Breast epithelium (tissue), 4 donors: ENCODE measurements around the gene SERBP1. TPM values are rescaled to one million over a fixed set of nuclear protein-coding genes. Genes with fewer than 3 reads are reported as not detected.
"Not testable (repeated sequence)": the region's sequence is repeated elsewhere in the genome, so short reads cannot be mapped to it uniquely, and the experiment has no call there.

Experiments used
- DNase-seq, 2 donors: peaks; one replicate each; pipeline ENCODE4 v3.0.0-alpha.2; 2019; ENCODE audit warnings: low spot score in 2 of 2
- H3K27ac ChIP-seq, 2 donors: fragments of 200-600 bp; sonication (generic) in 1 of 2; one replicate each; pipeline ENCODE4 v1.5.1; 2016 to 2019; ENCODE audit warnings: mild to moderate bottlenecking in 1 of 2
- H3K27me3 ChIP-seq, 2 donors: fragments of 200-600 bp; sonication (generic) in 1 of 2; one replicate each; pipeline versions ENCODE4 v1.5.1 to v1.6.0; 2017 to 2019; ENCODE audit warnings: control low read depth in 1 of 2, mild to moderate bottlenecking in 1 of 2
- H3K36me3 ChIP-seq: fragments of 200-600 bp; one replicate; pipeline ENCODE4 v1.5.1; 2019
- H3K4me1 ChIP-seq, 2 donors: fragments of 200-600 bp; sonication (generic); one replicate each; pipeline ENCODE4 v1.5.1; 2016 to 2019; ENCODE audit warnings: control low read depth in 1 of 2
- H3K4me3 ChIP-seq, 3 donors: fragments of 200-600 bp; sonication (generic); 1 replicate in 2 of 3; 2 replicates in 1 of 3; pipeline ENCODE4 v1.5.1; 2016 to 2019; ENCODE audit warnings: mild to moderate bottlenecking in 3 of 3, moderate library complexity in 2 of 3
- H3K9me3 ChIP-seq, 2 donors: fragments of 200-600 bp; sonication (generic) in 1 of 2; one replicate each; pipeline ENCODE4 v1.5.1; 2016 to 2019; ENCODE audit warnings: control low read depth in 1 of 2
- POLR2A ChIP-seq: fragments of 450-650 bp; IDR thresholded peaks from one replicate; pipeline ENCODE4 v1.6.1; 2016; ENCODE audit warnings: antibody characterized with exemption, mild to moderate bottlenecking, moderate library complexity
- POLR2AphosphoS5 ChIP-seq, 3 donors: sonication (generic); formaldehyde crosslinking; IDR thresholded peaks; one replicate each; pipeline ENCODE4 v1.6.1; 2017; ENCODE audit warnings: antibody characterized with exemption in 3 of 3
- intact Hi-C: fragments of 100-400 bp; cut with DNase I; formaldehyde crosslinking; loops from one replicate; pipeline ENCODE4 v1.15.1; 2023; ENCODE audit warnings: low total_unique reads
- total RNA-seq, 3 donors: library from RNA; depleted of rRNA; stranded (reverse); fragments of >200 nt; gene quantifications; one replicate each; pipeline ENCODE4 v1.1.0, GENCODE V29; 2016
- TF ChIP-seq, protein P1 (sequence below), 3 donors: fragments of 450-650 bp; IDR thresholded peaks; one replicate each; pipeline ENCODE4 v1.5.1; 2016 to 2017; ENCODE audit warnings: antibody characterized with exemption in 3 of 3, mild to moderate bottlenecking in 3 of 3, moderate library complexity in 3 of 3

SERBP1 gene
- total RNA-seq, 3 donors from 2014 or later = 181 to 266 (median 218) TPM

GRCh38 chr1:67405473-67406245 lies 24.5 kb downstream of the SERBP1 start:
- Histone ChIP-seq H3K36me3 (no peaks in the 10 kb centered on the region), H3K4me1 (no peaks in the 10 kb centered on the region), H3K4me3 (no peak overlapping the region), H3K9me3 (no peaks in the 10 kb centered on the region), H3K27me3 (no peaks in the 10 kb centered on the region), H3K27ac (no peak overlapping the region)
- intact Hi-C loops = no loop called here
- TF ChIP-seq, protein P1, sequence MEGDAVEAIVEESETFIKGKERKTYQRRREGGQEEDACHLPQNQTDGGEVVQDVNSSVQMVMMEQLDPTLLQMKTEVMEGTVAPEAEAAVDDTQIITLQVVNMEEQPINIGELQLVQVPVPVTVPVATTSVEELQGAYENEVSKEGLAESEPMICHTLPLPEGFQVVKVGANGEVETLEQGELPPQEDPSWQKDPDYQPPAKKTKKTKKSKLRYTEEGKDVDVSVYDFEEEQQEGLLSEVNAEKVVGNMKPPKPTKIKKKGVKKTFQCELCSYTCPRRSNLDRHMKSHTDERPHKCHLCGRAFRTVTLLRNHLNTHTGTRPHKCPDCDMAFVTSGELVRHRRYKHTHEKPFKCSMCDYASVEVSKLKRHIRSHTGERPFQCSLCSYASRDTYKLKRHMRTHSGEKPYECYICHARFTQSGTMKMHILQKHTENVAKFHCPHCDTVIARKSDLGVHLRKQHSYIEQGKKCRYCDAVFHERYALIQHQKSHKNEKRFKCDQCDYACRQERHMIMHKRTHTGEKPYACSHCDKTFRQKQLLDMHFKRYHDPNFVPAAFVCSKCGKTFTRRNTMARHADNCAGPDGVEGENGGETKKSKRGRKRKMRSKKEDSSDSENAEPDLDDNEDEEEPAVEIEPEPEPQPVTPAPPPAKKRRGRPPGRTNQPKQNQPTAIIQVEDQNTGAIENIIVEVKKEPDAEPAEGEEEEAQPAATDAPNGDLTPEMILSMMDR (IDR thresholded peaks at IDR 0.05) = no peak
- TF ChIP-seq POLR2A = no peak
- no peak for TF ChIP-seq POLR2AphosphoS5 (IDR thresholded peaks at IDR 0.05)
- DNase-seq = no peak

GRCh38 chr1:67404212-67404620 lies 26.0 kb downstream of the SERBP1 start:
- Histone ChIP-seq H3K36me3 (no peaks in the 10 kb centered on the region), H3K4me3 (no peak overlapping the region), H3K9me3 (no peaks in the 10 kb centered on the region), H3K4me1 (no peaks in the 10 kb centered on the region), H3K27ac (no peak overlapping the region), H3K27me3 (no peaks in the 10 kb centered on the region)
- no peak for DNase-seq
- TF ChIP-seq POLR2A (no peak), POLR2AphosphoS5 (IDR thresholded peaks at IDR 0.05) (no peak)
- TF ChIP-seq, protein P1 (IDR thresholded peaks at IDR 0.05) = no peak
- intact Hi-C loops = no loop called here

GRCh38 chr1:67401443-67401842 lies 28.8 kb downstream of the SERBP1 start:
- no peak overlapping the region for H3K4me3 ChIP-seq
- H3K27ac ChIP-seq = no peak overlapping the region
- no peaks in the 10 kb centered on the region for H3K27me3 ChIP-seq
- no peaks in the 10 kb centered on the region for H3K36me3 ChIP-seq
- TF ChIP-seq POLR2AphosphoS5 (IDR thresholded peaks at IDR 0.05) (no peak), POLR2A (no peak)
- TF ChIP-seq, protein P1 (IDR thresholded peaks at IDR 0.05) = no peak
- intact Hi-C loops = no loop called here
- no peaks in the 10 kb centered on the region for H3K4me1 ChIP-seq
- H3K9me3 ChIP-seq = no peaks in the 10 kb centered on the region
- DNase-seq = no peak

GRCh38 chr1:67400029-67400786 lies 30.0 kb downstream of the SERBP1 start:
- H3K36me3 ChIP-seq, H3K27me3 ChIP-seq, H3K4me3 ChIP-seq, H3K9me3 ChIP-seq, H3K27ac ChIP-seq, intact Hi-C loops, DNase-seq, H3K4me1 ChIP-seq: not testable (repeated sequence)

GRCh38 chr1:67399199-67399993 lies 30.8 kb downstream of the SERBP1 start:
- no peaks in the 10 kb centered on the region for H3K9me3 ChIP-seq
- no peaks in the 10 kb centered on the region for H3K4me1 ChIP-seq
- H3K4me3 ChIP-seq = no peak overlapping the region
- DNase-seq = no peak
- no peaks in the 10 kb centered on the region for H3K36me3 ChIP-seq
- no peaks in the 10 kb centered on the region for H3K27me3 ChIP-seq
- intact Hi-C loops = no loop called here
- TF ChIP-seq, protein P1 (IDR thresholded peaks at IDR 0.05) = no peak
- TF ChIP-seq POLR2AphosphoS5 (IDR thresholded peaks at IDR 0.05) = no peak
- no peak for TF ChIP-seq POLR2A
- H3K27ac ChIP-seq = no peak overlapping the region
